A549 treated with AZD2906 at 1 μM for 4 hours (cell line): Measurements from ENCODE around the gene TRRAP. TPM values are rescaled to one million over a fixed set of nuclear protein-coding genes. Genes with fewer than 3 reads are reported as not detected.

Source experiments
- total RNA-seq: library from RNA; stranded (reverse); fragments of 200-300 nt; extraction: Qiagen RNA extraction; gene quantifications from 5 replicates; pipeline ENCODE4 v1.2.3, GENCODE V29; 2022

TRRAP gene
- total RNA-seq = 14.7 to 17.8 TPM (median 16.2 TPM) in 5 replicates

DNA sequence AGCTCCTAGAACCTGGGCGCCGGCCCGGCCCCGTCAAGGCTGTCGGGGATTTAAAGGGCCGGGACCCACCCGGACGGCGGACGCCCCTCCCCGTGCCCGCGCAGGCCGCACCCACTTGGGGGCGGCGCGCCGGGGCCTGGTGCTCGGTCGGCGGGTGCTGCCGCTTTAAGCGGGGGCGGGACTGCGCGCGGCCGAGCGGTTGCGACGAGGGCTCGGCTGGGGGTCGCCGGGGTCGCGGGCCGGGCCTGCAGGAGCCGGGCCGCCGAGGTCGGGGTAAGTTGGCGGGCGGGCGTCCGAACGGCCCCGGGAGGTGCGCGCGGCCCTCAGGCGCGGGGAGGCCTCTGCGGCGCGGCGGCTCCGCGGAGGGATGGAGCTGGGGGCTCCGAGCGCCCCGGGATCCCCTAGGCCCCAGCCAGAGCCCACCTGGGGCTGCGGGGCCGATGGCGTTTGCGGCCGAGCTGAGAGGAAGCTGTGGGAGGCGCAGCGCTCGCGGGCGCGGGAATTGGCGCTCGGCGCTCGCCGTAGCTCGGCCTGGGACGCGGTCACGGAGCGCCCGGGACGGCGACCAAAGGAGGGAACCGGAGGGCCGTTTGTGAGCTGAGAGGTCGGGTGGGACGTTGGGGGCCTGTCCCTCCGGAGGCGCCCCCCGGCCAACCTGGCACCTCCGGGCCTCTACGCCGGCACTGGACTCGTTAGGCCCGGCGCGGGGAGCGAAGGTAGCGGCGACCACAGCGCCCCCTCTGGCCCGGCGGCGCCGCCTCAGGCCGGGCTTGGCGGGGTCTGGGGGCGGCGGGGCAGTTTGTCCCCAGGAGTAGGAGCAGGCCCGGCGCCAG lies at the start of gene TRRAP:
TSS of gene TRRAP (plus strand) at position 168 of the 833 bp plus-strand sequence. CDS start 2,619 bp downstream, outside the sequence.

DNA sequence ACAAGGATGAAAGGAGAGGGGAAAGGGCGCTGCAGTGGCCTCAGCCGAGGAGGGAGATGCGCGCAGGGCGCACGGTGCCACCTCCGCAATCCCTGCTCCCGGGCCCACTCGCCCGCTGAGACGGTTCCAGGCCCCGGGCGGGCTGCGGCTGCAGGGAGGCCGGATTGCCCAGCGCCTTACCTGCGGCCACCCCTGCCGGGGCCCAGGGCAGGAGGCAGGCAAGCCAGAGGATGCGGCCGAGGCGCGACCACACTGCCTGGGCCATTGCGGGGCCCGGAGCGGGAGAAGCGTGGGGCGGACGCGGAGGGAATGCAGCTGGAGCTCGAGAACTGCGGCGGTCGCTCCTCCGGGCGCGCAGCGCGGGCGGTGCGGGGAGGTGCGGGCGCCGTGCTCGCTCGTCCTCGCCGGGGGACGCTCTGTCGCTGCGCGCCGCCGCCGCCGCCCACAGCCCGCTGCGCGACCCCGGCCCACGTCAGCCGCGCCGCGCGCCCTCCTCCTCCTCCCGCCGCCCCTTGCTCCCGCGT lies 8.7 kb upstream of the TRRAP start, which contains the start of gene TMEM130:
TSS of gene TMEM130 (minus strand) at position 418 of the 524 bp plus-strand sequence. CDS start at position 265, 153 bp downstream.

Other genes with a start within 250 kb of the TRRAP start
- 0.30 to 0.59 TPM (median 0.38 TPM) in 5 replicates for gene TMEM130, start 8.5 kb upstream of the TRRAP start, total RNA-seq